ENCODE results near the gene NCBP3.

Gene NCBP3

DNA sequence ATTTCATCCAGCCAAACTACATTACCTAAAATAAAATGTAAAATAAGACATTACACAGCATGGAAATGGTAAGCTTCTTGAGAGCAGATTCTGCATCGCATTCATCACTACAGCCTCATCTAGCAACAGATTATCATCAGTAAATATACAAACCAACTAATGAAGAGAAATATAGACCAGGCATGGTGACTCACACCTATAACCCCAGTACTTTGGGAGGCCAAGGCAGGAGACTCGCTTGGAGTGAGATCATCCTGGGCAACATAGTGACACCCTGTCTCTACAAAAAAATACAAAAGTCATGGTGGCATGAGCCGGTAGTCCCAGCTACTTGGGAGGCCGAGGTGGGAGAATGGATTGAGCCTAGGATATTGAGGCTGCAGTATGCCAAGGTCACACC is 19.9 kb downstream of the NCBP3 start:
- DNase-seq, result no peak
- in situ Hi-C loops (cut with HindIII; ENCODE audit: low pct_ligation_motif_present, low pct_unique_long_range_greater_than_20kb, low sequenced_read_pairs), result no loop called here

DNA sequence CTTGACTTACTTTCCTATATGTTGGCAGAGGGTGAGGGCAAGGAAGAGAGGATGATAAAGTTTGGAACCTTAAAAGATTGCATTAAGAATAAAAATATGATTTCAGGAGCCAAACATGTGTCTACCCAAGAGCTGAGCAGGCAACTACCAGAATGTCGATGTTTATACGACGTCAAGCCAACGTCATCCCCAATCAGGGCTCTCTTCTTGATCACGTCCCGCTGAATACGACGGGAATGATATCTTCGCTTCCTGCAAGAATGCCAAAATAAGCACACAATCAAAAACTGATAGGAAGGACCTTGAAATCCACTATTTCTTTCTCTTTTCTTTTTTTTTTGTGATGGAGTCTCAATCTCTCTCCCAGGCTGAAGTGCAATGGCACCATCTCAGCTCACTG is 24.9 kb downstream of the NCBP3 start:
- no peak for DNase-seq
- in situ Hi-C loops (cut with HindIII; ENCODE audit: low pct_ligation_motif_present, low pct_unique_long_range_greater_than_20kb, low sequenced_read_pairs), result no loop called here

DNA sequence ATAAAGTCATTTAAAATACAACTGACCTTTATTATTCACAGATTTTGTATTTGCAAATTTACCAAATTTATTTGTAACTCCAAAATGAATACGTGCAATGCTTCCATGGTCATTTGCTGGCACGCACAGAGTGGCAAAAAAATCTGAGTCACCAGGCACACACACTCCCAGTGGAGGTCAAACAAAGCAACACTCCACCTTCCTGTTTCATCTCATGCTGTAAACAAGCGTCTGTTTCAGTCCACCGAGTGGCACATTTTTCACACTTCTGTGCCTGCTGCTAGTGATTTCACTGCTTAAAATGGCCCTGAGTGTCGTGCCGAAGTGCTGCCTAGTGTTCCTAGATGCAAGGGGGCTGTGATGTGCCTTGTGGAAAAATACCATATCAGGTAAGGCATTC is 27.3 kb downstream of the NCBP3 start:
- in situ Hi-C loops (cut with HindIII; ENCODE audit: low pct_ligation_motif_present, low pct_unique_long_range_greater_than_20kb, low sequenced_read_pairs), result no loop called here
- peak; percentile 55 for DNase-seq

DNA sequence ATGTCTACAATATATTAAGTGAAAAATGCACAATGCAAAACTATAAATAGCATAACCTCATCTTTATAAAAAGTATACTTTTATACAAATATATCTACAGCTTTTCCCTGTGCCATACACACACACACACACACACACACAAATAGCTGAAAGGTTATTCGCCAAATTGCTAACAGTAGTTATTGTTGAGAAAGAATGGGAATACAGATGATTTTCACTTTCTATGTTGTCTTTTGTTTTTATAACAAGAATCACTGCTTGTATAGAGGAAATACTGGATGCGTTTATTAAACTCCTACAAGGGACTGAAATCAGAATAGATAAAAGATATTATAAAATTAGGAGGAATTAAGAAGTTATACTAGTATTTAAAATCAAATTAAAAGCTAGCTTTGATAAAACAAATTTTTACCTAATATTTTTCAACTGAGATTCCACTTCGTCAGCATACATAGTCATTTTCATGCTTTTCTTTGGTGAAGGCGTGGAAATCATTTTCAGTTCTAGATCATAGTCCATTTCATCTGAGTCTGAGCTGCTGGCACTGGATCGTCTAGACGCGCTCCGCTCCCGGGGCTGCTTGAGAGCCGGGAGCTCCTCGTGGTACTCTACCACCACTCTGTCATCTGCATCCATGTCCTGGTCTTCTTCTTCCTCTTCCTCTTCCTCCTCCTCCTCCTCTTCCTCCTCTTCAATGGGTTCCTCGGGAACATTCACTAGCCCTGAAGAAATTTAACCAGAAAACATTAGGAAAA is 28.0 kb downstream of the NCBP3 start:
- in situ Hi-C loops (cut with HindIII; ENCODE audit: low pct_ligation_motif_present, low pct_unique_long_range_greater_than_20kb, low sequenced_read_pairs), result no loop called here
- DNase-seq, result no peak

DNA sequence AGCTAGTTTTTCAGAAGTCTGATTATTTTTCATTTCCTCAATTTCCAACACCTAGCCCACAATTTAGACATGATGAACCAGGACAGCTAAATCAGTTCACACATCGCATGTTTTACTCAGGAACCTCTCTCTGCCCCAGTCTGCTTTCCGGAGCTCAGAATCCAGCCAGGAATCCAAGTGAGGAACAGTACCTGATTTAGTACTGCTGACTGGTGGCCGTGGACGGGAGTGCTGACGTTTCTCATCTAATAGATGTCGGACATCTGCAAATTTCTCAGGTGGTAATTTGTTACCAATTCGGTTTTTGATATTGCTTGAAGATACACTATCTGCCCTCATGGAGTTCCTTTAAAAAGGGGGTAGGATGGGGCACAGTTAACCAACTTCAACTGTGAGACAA is 30.1 kb downstream of the NCBP3 start:
- no peak for DNase-seq
- in situ Hi-C loops (cut with HindIII; ENCODE audit: low pct_ligation_motif_present, low pct_unique_long_range_greater_than_20kb, low sequenced_read_pairs), result no loop called here

DNA sequence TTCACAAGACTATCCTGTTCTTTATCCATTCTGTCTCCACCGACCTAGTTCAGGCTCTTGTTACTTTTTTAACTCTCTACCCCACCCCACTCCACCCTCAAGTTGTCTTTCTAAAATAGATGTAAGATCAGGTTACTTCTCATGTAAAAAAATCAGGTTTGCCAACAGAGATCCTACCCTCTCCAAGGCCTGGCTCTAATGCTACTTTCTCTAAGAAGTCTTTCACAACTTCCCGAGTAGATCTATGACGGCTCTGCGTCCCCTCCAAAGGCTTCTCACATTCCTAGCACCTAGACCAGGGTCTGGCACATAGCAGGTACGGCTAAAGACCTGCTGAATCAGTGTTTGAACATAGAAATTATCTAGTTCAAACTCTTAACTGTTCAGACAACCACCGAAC is 30.9 kb downstream of the NCBP3 start:
- no peak for DNase-seq
- in situ Hi-C loops (cut with HindIII; ENCODE audit: low pct_ligation_motif_present, low pct_unique_long_range_greater_than_20kb, low sequenced_read_pairs), result no loop called here

DNA sequence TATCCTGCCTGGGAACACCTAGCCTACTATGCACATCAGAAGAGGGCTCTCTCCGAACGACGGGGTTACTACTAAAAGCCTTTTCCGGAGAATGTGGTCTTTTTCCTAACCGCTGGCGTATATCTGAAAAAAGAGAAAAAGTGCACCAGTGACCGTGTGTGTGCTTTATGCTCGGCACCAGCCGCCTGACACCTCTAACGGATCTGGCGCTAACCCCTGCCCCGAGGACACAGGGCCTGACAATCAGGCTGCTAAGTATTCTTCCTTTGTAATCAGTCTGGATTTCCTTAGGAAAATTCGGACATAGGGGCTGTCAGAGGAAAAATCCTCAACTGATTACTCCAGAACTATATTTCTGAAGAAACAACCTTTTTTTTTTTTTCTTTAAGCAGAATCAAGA is 31.7 kb downstream of the NCBP3 start:
- DNase-seq, result no peak
- in situ Hi-C loops (cut with HindIII; ENCODE audit: low pct_ligation_motif_present, low pct_unique_long_range_greater_than_20kb, low sequenced_read_pairs), result no loop called here

DNA sequence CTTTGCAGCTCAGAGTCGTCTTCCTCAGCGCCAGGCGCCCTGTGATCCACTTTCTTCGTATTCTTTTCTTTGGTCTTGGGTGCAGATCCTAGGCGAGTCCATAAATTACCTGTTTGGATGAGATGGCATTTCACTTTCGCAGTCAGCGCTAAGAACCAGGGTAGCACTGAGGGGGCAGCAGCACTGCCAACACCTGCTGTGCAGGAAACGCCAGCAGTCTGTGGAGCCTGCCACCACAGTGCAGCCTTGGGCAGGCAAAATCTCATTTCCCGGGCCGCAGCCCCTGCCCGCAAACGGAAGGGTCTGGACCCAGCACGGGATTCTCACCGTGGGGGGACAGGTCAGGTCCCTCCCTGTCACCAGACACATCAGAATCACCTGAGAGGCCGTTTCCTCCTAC is 32.9 kb downstream of the NCBP3 start:
- no peak for DNase-seq
- in situ Hi-C loops (cut with HindIII; ENCODE audit: low pct_ligation_motif_present, low pct_unique_long_range_greater_than_20kb, low sequenced_read_pairs), result no loop called here

DNA sequence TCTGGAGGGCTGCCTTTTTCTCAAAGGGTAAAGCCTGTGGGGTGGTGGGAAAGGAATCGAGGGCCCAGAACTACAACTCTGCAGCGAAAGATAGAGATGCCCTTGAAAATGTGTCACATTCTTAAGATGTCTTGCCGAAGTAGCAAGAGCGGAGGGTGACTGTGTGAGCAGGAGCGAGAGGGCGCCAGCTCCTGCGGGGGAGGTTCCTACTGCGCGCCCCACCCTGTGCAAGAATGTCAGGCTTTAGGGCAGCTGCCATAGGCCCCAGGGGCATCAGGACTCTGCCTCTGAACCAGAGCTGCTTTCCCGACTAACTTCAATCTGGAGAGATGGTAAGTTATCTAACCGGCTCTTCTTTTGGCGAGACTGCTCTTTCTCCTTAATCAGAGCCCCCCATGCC is 33.3 kb downstream of the NCBP3 start:
- no peak for DNase-seq
- in situ Hi-C loops (cut with HindIII; ENCODE audit: low pct_ligation_motif_present, low pct_unique_long_range_greater_than_20kb, low sequenced_read_pairs), result no loop called here

DNA sequence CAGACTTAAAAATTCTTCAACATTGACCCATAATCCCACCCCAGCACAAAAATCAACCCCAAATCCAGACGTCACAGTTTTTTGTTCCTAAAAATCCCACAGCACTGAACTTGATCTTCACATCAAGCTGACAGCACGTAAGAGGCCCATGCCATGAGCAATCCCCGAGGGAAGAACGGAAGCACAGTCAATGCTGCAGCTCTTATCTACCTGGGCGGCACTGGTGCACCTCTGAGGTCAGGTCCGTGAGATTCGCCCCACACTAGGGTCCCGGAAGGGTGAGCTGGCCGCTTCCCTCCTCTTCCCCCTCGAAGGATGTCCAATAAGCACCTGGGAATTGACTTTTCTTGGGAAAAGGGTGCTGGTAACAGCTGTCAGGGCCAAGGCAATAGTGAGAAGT is 33.8 kb downstream of the NCBP3 start:
- in situ Hi-C loops (cut with HindIII; ENCODE audit: low pct_ligation_motif_present, low pct_unique_long_range_greater_than_20kb, low sequenced_read_pairs), result no loop called here
- DNase-seq, result no peak

DNA sequence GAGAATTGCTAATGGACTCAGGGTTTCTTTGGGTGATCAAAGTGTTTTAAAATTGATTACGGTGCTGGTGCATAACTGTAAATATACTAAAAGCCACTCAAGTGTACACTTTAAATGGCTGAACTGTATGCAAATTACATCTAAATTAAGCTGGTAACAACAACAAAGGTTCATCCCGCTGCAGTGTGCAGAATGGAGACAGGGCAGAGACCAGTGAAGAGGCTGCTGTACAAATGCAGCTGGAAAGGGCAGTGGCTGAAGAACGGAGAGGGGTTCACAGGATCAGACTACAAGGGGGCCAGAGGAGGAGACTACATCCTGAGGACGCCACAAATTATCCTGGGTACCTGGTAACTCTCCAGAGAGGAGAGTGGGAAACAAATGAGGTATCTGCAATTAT is 36.0 kb downstream of the NCBP3 start:
- DNase-seq, result no peak
- in situ Hi-C loops (cut with HindIII; ENCODE audit: low pct_ligation_motif_present, low pct_unique_long_range_greater_than_20kb, low sequenced_read_pairs), result no loop called here

DNA sequence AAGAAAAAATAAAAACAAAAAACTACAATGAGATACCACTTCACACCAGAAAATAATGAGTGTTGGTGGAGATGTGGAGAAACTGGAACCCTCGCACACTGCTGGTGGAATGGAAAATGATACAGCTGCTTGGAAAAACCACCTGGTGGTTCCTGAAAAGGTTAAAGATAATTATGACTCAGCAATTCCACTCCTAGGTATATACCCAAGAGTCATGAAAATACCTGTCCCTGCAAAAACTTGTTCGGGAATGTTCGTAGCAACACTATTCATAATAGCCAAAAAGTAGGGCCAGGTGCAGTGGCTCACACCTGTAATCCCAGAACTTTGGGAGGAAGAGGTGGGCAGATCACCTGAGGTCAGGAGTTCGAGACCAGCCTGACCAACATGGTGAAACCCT is 36.9 kb downstream of the NCBP3 start:
- in situ Hi-C loops (cut with HindIII; ENCODE audit: low pct_ligation_motif_present, low pct_unique_long_range_greater_than_20kb, low sequenced_read_pairs), result loop anchor here (10.0 kb wide), 1 partner anchor 64 kb away; no protein-coding TSS in a partner anchor
- no peak for DNase-seq

DNA sequence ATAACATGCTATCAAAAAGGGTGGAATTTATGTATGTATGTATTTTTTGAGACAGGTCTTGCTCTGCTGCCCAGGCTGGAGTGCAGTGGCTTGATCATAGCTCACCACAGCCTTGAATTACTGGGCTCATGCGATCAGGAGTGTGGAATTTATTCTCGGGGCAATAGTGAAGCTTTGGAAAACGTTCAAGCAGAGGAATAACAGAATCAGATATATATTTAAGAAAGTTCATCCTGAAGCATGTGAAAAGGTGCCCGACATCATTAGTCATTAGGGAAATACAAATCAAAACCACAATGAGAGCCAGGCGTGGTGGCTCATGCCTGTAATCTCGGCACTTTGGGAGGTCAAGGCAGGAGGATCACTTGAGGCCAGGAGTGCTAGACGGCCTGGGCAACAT is 37.3 kb downstream of the NCBP3 start:
- no peak for DNase-seq
- in situ Hi-C loops (cut with HindIII; ENCODE audit: low pct_ligation_motif_present, low pct_unique_long_range_greater_than_20kb, low sequenced_read_pairs), result loop anchor here (10.0 kb wide), 1 partner anchor 64 kb away; no protein-coding TSS in a partner anchor

DNA sequence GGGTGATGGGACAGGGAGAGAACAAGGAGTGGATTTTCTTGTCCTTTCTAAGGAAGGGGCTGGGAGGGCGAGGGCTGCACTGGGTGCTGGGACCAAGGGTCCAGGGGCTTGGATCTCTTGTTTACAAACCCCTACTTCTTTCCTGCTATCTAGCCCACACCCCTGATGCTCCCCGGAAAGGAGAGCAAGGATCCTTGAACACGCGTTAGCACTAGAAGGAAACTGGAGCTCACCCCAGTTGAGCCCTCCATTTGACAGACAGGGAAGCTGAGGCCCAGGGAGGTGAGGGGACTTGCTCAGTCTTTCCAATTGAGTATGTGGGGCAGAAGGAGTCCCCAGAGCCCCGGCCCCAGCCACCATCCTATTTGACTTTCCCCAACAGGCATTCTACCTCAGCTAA is 40.5 kb downstream of the NCBP3 start:
- in situ Hi-C loops (cut with HindIII; ENCODE audit: low pct_ligation_motif_present, low pct_unique_long_range_greater_than_20kb, low sequenced_read_pairs), result loop anchor here (10.0 kb wide), 1 partner anchor 61 kb away; no protein-coding TSS in a partner anchor
- DNase-seq, result no peak

DNA sequence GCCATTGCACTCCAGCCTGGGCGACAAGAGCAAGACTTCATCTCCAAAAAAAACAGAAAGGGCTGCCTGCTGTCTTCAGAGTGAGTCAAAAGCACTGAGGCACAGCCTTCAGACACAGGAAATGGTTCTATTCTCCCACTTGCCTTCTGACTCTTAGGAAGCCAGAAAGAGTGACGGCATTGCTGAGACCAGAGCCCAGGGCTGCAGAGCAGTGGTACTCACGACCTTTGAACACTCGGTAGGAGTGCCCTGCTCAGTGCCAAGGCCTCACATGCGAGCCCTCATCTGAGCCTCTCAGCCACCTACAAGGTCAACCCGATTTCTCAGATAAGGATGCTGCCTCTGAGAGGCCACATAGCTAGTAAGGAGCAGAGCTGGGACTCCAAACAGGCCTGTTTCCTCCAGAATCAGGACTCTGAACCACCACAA is 41.5 kb downstream of the NCBP3 start:
- DNase-seq, result peak; percentile 95
- in situ Hi-C loops (cut with HindIII; ENCODE audit: low pct_ligation_motif_present, low pct_unique_long_range_greater_than_20kb, low sequenced_read_pairs), result loop anchor here (10.0 kb wide), 1 partner anchor 60 kb away; no protein-coding TSS in a partner anchor

DNA sequence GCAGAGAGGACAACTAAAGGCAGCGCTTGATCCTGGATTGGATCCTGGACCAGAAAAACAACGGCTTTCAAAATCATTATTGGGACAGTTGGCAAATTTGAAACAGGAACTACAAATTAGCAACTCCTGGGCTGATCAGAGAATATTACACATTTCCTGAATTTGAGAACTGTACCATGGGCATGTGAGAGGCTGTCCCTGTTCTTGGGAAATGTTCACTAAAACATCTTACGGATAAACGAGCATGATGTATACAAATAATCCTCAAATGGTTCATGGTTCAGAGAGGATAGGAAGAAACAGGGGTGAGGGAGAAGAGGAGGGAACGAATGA is 42.8 kb downstream of the NCBP3 start:
- DNase-seq, result no peak
- in situ Hi-C loops (cut with HindIII; ENCODE audit: low pct_ligation_motif_present, low pct_unique_long_range_greater_than_20kb, low sequenced_read_pairs), result loop anchor here (10.0 kb wide), 1 partner anchor 58 kb away; no protein-coding TSS in a partner anchor

DNA sequence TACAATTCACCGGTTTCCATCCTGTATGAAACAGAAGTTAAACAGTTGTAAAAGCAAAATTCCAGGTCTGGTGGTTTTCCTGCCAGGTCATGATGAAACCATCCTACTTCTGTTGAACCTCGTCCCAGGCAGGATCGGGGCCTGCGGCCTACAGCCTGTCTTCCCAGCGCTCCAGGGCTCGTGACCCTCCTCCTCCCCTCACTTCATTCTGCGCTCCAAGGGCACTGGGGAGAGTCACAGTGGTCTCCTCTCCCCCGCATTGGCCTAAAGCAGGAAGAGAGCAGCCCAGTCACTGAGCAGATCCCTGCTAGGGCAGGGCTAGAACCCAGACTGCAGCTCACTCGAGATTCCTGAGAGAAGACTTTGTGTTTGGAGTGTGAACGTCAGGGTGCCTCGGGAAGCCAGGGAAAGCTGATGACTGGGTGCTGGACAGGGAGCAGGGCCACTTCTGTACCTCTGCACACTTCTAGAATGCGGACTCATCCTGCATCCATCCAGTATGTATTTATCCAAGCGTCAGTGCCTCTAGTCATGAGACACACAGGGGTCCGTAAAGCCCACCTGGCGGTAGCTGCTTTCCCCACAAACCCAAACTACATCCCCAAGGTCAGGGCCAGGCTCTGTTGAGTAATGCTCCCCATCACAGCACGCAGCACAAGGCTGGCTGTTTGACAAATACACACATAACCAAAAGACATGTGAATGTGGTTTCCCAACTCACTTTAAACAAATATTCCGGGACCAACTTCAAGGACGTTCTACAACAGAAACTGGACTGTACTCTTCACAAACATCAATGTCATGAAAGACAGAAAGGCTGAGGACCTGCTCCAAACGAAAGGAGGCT is 43.4 kb downstream of the NCBP3 start:
- in situ Hi-C loops (cut with HindIII; ENCODE audit: low pct_ligation_motif_present, low pct_unique_long_range_greater_than_20kb, low sequenced_read_pairs), result loop anchor here (10.0 kb wide), 1 partner anchor 58 kb away; no protein-coding TSS in a partner anchor
- peak; percentile 85 for DNase-seq

DNA sequence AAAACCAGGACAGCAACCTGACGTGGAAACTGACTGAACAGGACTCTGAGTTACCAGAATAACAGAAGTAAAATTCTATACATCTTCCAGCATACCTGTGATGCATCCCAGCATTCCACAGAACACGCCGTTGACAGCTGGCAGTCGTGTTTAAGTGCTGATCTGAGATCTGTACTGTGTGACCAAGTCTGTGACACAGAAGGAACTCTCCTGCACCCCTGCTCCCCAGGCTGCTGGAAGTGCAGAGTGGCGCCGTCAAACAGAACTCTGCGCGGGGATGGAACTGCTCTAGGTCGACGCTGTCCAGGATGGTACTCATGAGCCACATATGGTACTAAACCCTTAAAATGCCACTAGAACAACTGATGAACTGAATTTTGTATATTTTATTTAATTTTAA is 44.3 kb downstream of the NCBP3 start:
- DNase-seq, result no peak
- in situ Hi-C loops (cut with HindIII; ENCODE audit: low pct_ligation_motif_present, low pct_unique_long_range_greater_than_20kb, low sequenced_read_pairs), result loop anchor here (10.0 kb wide), 1 partner anchor 57 kb away; no protein-coding TSS in a partner anchor

DNA sequence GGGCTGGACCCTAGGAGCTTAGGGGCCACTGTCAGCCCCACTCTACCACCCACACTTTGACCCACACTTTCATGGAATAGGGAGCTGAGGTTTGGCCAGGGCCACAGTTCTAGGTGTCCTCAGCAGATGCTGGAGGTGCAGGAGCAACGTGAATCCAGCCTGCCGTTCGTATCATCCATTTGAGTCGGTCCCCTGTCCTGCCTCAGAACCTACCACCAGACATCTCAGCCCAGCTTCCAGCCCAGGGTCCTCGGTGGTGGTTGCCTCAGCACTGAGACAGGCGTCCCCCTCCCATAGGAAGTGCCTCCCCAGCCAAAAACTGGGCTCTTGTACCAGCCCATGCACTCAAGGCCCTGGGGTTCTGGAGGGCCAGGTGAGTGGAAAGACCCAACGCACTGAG is 44.7 kb downstream of the NCBP3 start:
- in situ Hi-C loops (cut with HindIII; ENCODE audit: low pct_ligation_motif_present, low pct_unique_long_range_greater_than_20kb, low sequenced_read_pairs), result loop anchor here (10.0 kb wide), 1 partner anchor 57 kb away; no protein-coding TSS in a partner anchor

More for the DNA sequence above, 44.7 kb downstream of the NCBP3 start:
- no peak for DNase-seq

Data from ACHN (cell line).